Erythroblast (primary cell): ENCODE data around the gene HSF2BP.

Experiments used
- GATA1 ChIP-seq: IDR thresholded peaks from 2 replicates; pipeline ENCODE4 v1.6.1; 2011; ENCODE audit warnings: low read depth, mild to moderate bottlenecking, control low read depth, low read length, moderate library complexity
- POLR2A ChIP-seq: IDR thresholded peaks from 2 replicates; pipeline ENCODE4 v1.6.1; 2011; ENCODE audit warnings: mild to moderate bottlenecking, low read length

DNA sequence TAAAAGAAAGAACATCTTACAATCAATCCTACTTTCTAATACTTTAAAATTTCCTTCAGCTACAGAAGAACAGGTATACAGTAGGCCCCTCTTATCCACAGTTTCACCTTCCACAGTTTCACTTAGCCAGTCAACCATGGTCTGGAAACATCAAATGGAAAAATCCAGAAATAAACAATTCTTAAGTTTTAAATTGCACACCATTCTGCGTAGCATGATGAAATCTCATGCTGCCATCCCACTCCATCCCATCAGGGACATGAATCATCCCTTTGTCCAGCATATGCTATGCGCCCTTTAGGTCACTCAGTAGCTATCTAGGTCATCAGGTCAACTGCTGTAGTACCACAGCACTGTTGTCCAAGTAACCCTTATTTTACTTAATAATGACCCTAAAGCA, 67.7 kb downstream of the HSF2BP start:
- TF ChIP-seq POLR2A (no peak), GATA1 (no peak)
